Ishikawa (cell line): ENCODE results near the gene TBPL1.

Source experiments
- TAF1 ChIP-seq: IDR thresholded peaks from 2 replicates; pipeline ENCODE4 v1.6.1; 2012; ENCODE audit warnings: low read depth, mild to moderate bottlenecking
- TEAD4 ChIP-seq: IDR thresholded peaks from 2 replicates; pipeline ENCODE4 v1.6.1; 2012
- YY1 ChIP-seq: IDR thresholded peaks from 2 replicates; pipeline ENCODE4 v1.6.1; 2012; ENCODE audit warnings: low read depth

DNA sequence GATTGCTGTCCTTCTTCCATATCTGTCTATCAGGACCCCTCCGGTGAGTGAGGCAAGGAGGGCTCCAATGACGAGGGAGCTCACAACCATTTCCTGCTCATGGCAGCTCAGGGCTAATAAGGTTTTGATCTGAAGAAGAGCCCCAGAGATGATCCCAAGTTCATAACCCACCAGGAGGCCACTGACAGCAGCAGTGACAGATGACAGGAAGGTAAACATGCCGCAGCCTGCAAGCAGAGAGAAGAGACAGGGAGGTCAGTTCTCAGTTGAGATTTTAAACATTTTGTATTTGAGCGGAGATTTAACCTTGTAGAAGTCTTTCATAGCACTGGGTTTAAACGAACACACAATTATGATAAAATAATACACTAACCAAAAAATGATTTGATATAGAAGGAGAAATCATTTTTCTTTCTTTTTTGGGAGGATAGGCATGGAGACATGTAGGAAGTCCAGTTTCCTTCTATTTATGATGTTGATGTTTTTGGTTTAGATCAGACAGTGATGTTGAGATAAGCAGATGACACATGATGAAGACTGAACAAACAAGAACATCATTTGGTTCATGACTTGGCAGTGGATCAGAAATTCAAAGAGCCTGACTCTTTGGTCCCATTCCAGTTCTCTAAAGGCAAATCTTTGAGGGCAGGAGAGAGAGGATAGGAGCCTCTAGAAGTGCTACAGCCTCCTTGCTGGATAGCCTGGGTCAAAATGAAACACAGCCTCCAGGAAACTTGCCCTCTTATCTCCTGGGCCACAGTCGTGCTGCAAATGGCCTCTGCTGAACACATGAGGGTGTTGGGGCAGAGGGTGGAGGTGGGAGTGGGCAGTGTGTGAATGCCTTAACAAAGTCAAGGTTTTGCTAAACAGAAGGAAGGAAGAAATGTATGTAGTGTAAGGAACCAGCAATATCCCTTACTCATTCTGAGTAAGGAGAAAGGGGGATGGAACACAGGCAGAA is 76.8 kb downstream of the TBPL1 start:
- no peak for TF ChIP-seq YY1
- TF ChIP-seq TAF1 = no peak
- TF ChIP-seq TEAD4 = no peak
